Upper lobe of left lung (tissue), 6 donors: Measurements from ENCODE around the gene MYO1H. TPM values are rescaled to one million over a fixed set of nuclear protein-coding genes. Genes with fewer than 3 reads are reported as not detected.

Experiments
- ATAC-seq, 2 donors: fragments of 200-7000 bp; cut with Tn5 transposase; one replicate each; pipeline ENCODE4 v1.9.1; 2022; ENCODE audit warnings: mild to moderate bottlenecking in 2 of 2, moderate library complexity in 2 of 2; ENCODE audit not compliant: low FRiP score in 2 of 2
- DNase-seq, 2 donors: peaks; one replicate each; pipeline ENCODE4 v3.0.0-alpha.2; 2019 to 2020
- H3K27ac ChIP-seq, 4 donors: fragments of 200-600 bp; sonication (generic); one replicate each; pipeline ENCODE4 v1.5.1; 2016 to 2019
- H3K27me3 ChIP-seq, 4 donors: fragments of 200-600 bp; sonication (generic); one replicate each; pipeline ENCODE4 v1.5.1; 2017 to 2019
- H3K36me3 ChIP-seq, 4 donors: fragments of 200-600 bp; sonication (generic); one replicate each; pipeline ENCODE4 v1.5.1; 2016 to 2019
- H3K4me1 ChIP-seq, 4 donors: fragments of 200-600 bp; sonication (generic); one replicate each; pipeline ENCODE4 v1.5.1; 2018 to 2019
- H3K4me3 ChIP-seq, 4 donors: fragments of 200-600 bp; sonication (generic); one replicate each; pipeline ENCODE4 v1.5.1; 2017 to 2019; ENCODE audit warnings: mild to moderate bottlenecking in 2 of 4, moderate library complexity in 1 of 4
- H3K9me3 ChIP-seq, 4 donors: fragments of 200-600 bp; sonication (generic); one replicate each; pipeline ENCODE4 v1.5.1; 2018 to 2019
- CTCF ChIP-seq, 6 experiments: fragments of 450-650 bp in 4 of 6; fragments of 200-600 bp in 2 of 6; sonication (generic) in 2 of 6; IDR thresholded peaks; one replicate each; pipeline ENCODE4 v1.5.1; 2016 to 2019; ENCODE audit warnings: antibody characterized with exemption in 6 of 6
- EP300 ChIP-seq, 4 donors: sonication (generic); formaldehyde crosslinking; IDR thresholded peaks; one replicate each; pipeline ENCODE4 v1.5.1; 2017; ENCODE audit warnings: antibody characterized with exemption in 4 of 4, control low read depth in 2 of 4
- POLR2A ChIP-seq, 4 donors: fragments of 450-650 bp; IDR thresholded peaks; one replicate each; pipeline ENCODE4 v1.5.1; 2016 to 2017; ENCODE audit warnings: antibody characterized with exemption in 4 of 4, mild to moderate bottlenecking in 2 of 4
- POLR2AphosphoS5 ChIP-seq, 2 donors: sonication (generic); formaldehyde crosslinking; IDR thresholded peaks; one replicate each; pipeline ENCODE4 v1.5.1; 2017; ENCODE audit warnings: antibody characterized with exemption in 2 of 2
- whole genome bisulfite sequencing, 2 donors: methylation state at CpG; one replicate each; pipeline ENCODE4 v1.1.5; 2017 to 2018; 5-methylcytosine and 5-hydroxymethylcytosine counted together
- total RNA-seq, 6 donors: library from RNA; depleted of rRNA in 4 of 6; stranded (reverse); fragments of >200 nt in 4 of 6; gene quantifications; one replicate each; pipeline versions ENCODE4 v1.1.0 to v1.2.1, GENCODE V29; 2016 to 2021
- donor health status: DM: no; HTN: no; CAD: no; lungs with moderate emphysema.
- donor health status: DM: no; HTN: yes; CAD: no; lungs with severe emphysema.

The MYO1H gene
- total RNA-seq, 6 donors from 2014 or later: 0.17 to 0.51 (median 0.46) TPM; not detected in 3

DNA sequence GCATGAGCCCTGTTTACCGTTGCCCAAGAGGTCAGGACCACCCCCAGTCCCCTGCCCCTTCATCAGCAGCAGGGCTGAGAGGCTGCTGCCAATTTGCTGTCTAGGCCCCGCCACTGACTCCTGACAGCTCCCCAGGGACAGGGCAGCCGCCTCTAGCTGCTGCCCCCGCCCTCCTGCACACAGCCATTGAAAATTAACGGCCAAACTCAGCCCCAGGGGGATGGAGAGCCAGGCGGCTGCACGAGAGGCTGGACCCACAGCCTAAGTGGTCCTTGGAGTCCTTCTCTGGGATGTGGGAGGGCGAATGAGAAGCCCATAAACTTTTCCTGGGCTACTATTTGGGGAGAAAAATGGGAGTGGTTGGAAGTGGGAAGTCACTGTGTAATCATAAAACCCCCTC lies 43.2 kb upstream of the MYO1H start:
- no peaks in the 10 kb centered on the region for H3K36me3 ChIP-seq
- H3K4me3 ChIP-seq: no peak overlapping the region
- TF ChIP-seq EP300 (IDR thresholded peaks at IDR 0.05): no peak
- peaks cover 8 to 9% (median 9%) of the 10 kb centered on the region in 4 donors for H3K4me1 ChIP-seq
- DNase-seq (no peak), ATAC-seq (no peak)
- WGBS, 2 donors: 18 to 24% methylated on average over 4 to 8 of the region's 8 CpGs
- peaks cover 0 to 25% (median 12%) of the 10 kb centered on the region in 4 donors for H3K27me3 ChIP-seq
- H3K27ac ChIP-seq: no peak overlapping the region
- H3K9me3 ChIP-seq: no peaks in the 10 kb centered on the region

DNA sequence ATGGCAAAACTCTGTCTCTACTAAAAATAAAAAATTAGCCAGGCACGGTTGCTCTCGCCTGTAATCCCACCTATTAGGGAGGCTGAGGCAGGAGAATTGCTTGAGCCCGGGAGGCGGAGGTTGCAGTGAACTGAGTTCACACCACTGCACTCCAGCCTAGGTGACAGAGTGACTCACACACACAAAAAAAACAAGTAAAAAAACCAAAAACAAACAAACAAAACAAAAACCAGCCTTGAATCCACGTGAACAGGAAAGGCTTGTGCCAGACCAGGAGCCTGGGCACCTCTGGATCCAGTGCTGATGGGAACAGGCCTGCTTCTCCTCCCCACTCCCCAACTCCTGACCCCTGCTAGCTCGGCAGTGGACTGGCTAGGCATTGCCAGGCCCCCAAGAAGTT lies 42.2 kb upstream of the MYO1H start:
- Histone ChIP-seq H3K9me3 (no peaks in the 10 kb centered on the region), H3K4me3 (no peak overlapping the region), H3K27me3 (peaks cover 0 to 33% (median 13%) of the 10 kb centered on the region in 4 donors), H3K27ac (no peak overlapping the region), H3K4me1 (peaks cover 13 to 20% (median 15%) of the 10 kb centered on the region in 4 donors), H3K36me3 (no peaks in the 10 kb centered on the region)
- 65 to 71% methylated on average over 6 of the region's 6 CpGs for WGBS, 2 donors
- DNase-seq (no peak), ATAC-seq (no peak)
- TF ChIP-seq CTCF (IDR thresholded peaks at IDR 0.05) (no peak), POLR2AphosphoS5 (IDR thresholded peaks at IDR 0.05) (no peak), POLR2A (IDR thresholded peaks at IDR 0.05) (no peak), EP300 (IDR thresholded peaks at IDR 0.05) (no peak)

- no peak overlapping the region for H3K27ac ChIP-seq
- DNase-seq (no peak), ATAC-seq (no peak)
- TF ChIP-seq EP300 (IDR thresholded peaks at IDR 0.05) (no peak), POLR2A (IDR thresholded peaks at IDR 0.05) (no peak), CTCF (IDR thresholded peaks at IDR 0.05) (no peak), POLR2AphosphoS5 (IDR thresholded peaks at IDR 0.05) (no peak)
- 53 to 70% methylated on average over 2 to 9 of the region's 9 CpGs for WGBS, 2 donors
- no peak overlapping the region for H3K4me3 ChIP-seq
- peaks cover 13 to 20% (median 15%) of the 10 kb centered on the region in 4 donors for H3K4me1 ChIP-seq
- H3K36me3 ChIP-seq: no peaks in the 10 kb centered on the region
- H3K27me3 ChIP-seq: peaks cover 0 to 42% (median 13%) of the 10 kb centered on the region in 4 donors
- no peaks in the 10 kb centered on the region for H3K9me3 ChIP-seq
Observed at GRCh38 chr12:109307051-109307450, 40.6 kb upstream of the MYO1H start.

- ATAC-seq: no peak
- TF ChIP-seq CTCF (IDR thresholded peaks at IDR 0.05): no peak
- no peak for TF ChIP-seq POLR2AphosphoS5 (IDR thresholded peaks at IDR 0.05)
- TF ChIP-seq EP300 (IDR thresholded peaks at IDR 0.05): no peak
- no peak for TF ChIP-seq POLR2A (IDR thresholded peaks at IDR 0.05)
- Histone ChIP-seq H3K27ac (no peak within 1 kb of the TSS), H3K36me3 (no peaks in the 10 kb centered on the region), H3K4me3 (peak within 1 kb of the TSS in 3 of 4 donors; percentile 37 to 46 (median 45)), H3K4me1 (peaks cover 13 to 20% (median 15%) of the 10 kb centered on the region in 4 donors), H3K9me3 (no peaks in the 10 kb centered on the region), H3K27me3 (peaks cover 0 to 42% (median 13%) of the 10 kb centered on the region in 4 donors)
- WGBS, 2 donors: 9 to 16% methylated on average over 18 to 40 of the region's 43 CpGs
- DNase-seq: peak in 1 of 2 donors; percentile 83
Observed at GRCh38 chr12:109308534-109309380, 38.9 kb upstream of the MYO1H start, which contains the start of gene FOXN4. TSS of gene FOXN4 (minus strand) at chr12:109309284. CDS start at chr12:109308321, 963 bp downstream.

DNA sequence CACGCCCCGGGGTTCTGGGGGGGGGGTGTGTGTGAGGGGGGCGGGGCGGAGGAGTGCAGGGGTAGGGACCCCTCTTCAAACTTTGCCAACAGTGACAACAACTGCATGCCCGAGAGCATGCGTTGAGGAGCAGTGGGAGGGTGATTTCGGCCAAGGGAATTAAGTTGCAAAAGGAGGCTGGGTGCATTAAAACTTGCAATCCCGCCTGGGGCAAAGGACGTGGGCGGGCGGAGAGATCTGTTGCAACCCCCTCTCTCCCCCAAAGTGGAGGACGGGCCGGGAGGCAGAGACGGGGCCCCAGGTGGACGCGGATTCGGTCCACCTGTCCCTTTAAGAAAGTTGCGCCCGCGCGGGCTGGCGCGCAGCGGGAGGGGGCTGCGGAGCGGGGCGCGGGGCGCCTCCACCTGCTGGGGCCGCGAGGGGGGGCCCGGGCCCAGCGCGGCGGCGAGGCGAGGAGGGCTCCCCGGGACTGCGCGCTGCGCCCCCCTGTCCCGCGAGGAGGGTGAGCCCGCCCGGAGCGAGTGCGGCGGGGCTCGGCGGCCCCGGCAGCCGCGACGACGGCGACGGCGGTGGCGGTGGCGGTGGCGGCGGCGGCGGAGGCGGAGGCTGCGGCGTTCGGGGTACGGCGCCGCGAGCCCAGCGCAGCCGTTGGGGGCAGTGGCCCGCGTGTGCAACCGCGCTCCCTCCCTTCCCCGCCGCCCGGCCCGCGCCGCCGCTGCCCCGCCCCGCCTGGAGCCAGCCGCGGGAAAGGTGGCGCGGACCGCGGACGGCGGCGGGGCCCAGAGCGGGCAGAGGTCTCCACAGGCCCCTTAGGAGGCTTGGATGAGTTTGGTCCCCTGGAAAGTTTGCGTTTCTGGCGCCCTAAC lies 38.1 kb upstream of the MYO1H start:
- Histone ChIP-seq H3K27ac (no peak overlapping the region), H3K4me3 (peak overlapping the region in 3 of 4 donors; percentile 37 to 46 (median 45)), H3K36me3 (no peaks in the 10 kb centered on the region), H3K9me3 (no peaks in the 10 kb centered on the region), H3K4me1 (peaks cover 13 to 20% (median 15%) of the 10 kb centered on the region in 4 donors), H3K27me3 (peaks cover 0 to 40% (median 11%) of the 10 kb centered on the region in 4 donors)
- no peak for TF ChIP-seq EP300 (IDR thresholded peaks at IDR 0.05)
- TF ChIP-seq POLR2A (IDR thresholded peaks at IDR 0.05): no peak
- no peak for TF ChIP-seq CTCF (IDR thresholded peaks at IDR 0.05)
- TF ChIP-seq POLR2AphosphoS5 (IDR thresholded peaks at IDR 0.05): no peak
- WGBS, 2 donors: 3 to 4% methylated on average over 27 to 29 of the region's 99 CpGs
- ATAC-seq: peak in 1 of 2 donors; percentile 57
- peak in 1 of 2 donors; percentile 86 for DNase-seq
